GM19438 (cell line): ENCODE data around the gene NADK.
"Not testable (repeated sequence)": the region's sequence is repeated elsewhere in the genome, so short reads cannot be mapped to it uniquely, and the experiment has no call there.

Source experiments
- ATAC-seq: cut with Tn5 transposase; IDR thresholded peaks from one replicate; pipeline ENCODE4 v1.9.1; 2021; ENCODE audit warnings: low read depth; ENCODE audit not compliant: unreplicated experiment

The NADK gene

GRCh38 chr1:1715109-1715883 is 63.0 kb downstream of the NADK start:
- not testable (repeated sequence) for ATAC-seq

- not testable (repeated sequence) for ATAC-seq
Measured at GRCh38 chr1:1707897-1708296, 70.4 kb downstream of the NADK start.

GRCh38 chr1:1707241-1707640 is 71.0 kb downstream of the NADK start:
- not testable (repeated sequence) for ATAC-seq

- ATAC-seq = not testable (repeated sequence)
Measured at GRCh38 chr1:1705623-1706022, 72.6 kb downstream of the NADK start.

- not testable (repeated sequence) for ATAC-seq
Measured at GRCh38 chr1:1704284-1704957, 73.8 kb downstream of the NADK start.

- no peak for ATAC-seq
Measured at GRCh38 chr1:1703796-1704195, 74.5 kb downstream of the NADK start.

- not testable (repeated sequence) for ATAC-seq
Measured at GRCh38 chr1:1702506-1702905, 75.8 kb downstream of the NADK start.
